Activated CD4-positive, alpha-beta T cell treated with anti-CD3 and anti-CD28 coated beads for 48 hours (primary cell): Measurements from ENCODE around the gene NKX1-1.
"Not testable (repeated sequence)": the region's sequence is repeated elsewhere in the genome, so short reads cannot be mapped to it uniquely, and the experiment has no call there.

Experiments used
- DNase-seq: peaks from one replicate; pipeline ENCODE4 v3.0.0-alpha.2; 2020

NKX1-1 gene

DNA sequence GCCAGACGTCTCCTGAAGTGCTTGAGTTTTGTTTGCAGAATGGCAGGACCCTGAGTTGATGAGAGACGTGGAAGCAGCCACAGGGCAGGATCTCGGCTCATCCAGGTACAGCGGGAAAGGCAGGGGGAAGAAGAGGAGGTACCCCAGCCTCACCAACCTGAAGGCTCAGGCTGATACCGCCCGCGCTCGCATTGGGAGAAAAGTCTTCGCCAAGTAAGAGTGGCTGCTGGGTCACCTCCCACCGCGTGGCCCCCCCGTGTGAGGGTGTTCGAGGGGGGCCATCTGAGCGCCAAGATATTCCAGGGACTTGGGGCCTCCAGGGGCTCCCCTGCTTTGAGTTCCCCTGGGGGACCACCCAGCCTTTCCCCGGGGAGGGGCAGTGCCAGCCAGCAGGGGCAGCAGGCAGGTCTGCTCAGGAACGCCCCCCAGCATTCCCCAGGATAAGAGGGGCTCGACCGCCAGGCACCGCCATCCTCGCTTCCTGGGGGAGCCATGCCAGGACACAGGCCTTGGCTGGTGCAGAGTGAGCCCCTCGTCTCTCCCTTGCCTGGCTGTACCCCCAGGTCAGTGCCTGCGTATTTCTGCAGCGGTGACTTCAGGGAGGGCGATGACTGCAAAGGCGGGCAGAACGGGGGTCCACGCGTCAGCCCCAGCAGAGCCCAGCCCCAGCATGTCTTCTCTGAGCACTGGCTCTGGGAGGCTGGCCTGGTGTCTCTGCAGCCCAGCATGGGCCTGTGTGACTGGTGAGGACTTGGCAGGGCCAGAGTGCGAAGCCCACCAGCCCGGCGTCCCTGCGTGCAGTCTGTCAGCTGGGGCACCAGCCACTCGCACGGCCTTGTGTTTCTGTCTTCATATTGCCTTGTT lies 22.3 kb downstream of the NKX1-1 start:
- no peak for DNase-seq

- no peak for DNase-seq
Observed at GRCh38 chr4:1382776-1383727, 23.2 kb downstream of the NKX1-1 start.

DNA sequence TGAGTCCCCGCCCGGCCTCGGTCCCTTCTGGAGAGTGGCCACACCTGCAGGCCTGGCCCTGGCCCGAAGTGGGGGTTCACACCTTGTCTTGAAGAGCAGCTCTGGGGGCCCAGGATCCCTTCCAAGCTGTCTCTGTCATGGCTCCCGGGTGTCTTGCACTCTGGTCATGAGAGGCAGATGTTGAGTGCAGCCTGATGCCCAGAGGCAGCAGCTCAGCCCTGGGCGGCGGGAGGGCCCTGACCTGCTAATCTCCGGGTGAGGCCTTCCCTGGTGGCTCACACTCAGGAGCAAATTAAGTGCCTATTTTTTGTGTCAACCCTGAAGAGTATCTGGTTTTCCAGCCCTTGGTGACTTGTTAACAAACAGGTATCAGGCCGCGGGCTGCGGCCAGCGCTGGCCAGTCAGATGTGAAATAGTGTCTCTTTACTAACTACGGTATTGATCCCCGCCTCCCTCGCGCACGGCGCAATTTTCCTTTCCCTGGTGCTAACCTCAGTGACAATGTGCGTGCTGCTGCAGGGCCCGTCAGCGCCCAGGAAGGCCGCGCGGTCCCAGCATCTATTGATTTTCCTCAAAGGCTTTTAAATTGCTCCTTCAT lies 24.2 kb downstream of the NKX1-1 start:
- DNase-seq: no peak

GRCh38 chr4:1381181-1381621 lies 25.0 kb downstream of the NKX1-1 start:
- DNase-seq: no peak

DNA sequence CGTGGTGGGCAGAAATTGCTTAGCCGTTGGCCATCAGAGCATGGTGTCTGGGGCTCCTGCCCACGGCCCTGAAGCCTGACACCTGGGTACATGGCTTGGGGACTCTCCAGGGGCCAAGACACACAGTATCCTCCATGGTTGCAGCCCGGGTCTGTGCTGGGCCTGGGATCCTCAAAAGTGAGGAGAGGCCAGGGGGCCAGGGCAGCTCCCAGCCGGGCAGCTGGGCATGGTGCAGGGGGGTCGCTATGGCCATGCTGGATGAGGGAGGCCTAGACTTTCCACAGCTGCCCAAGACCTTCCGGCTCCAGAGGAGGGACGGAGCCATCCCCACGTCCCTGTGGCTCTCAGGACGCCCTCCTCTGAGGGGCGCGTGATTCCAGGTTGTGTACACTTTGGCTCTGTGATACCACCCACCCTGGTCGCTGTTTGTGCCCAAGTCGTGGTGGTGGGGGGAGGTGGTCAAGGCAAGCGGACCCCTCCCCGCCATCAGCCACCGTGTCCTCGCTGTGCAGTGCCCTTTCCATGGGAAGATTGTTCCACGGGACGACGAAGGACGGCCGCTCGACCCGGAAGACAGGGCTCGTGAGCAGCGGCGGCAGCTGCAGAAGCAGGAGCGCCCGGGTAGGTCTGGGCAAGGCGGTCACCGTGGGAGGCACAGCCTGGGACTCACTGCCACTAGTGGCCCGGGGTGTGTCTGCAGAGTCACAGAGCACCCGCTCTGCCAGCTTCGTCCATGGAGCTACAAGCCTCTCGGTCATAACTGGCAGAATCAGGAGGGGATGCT lies 25.7 kb downstream of the NKX1-1 start:
- DNase-seq: no peak

- no peak for DNase-seq
Observed at GRCh38 chr4:1379801-1380331, 26.4 kb downstream of the NKX1-1 start.

GRCh38 chr4:1379351-1379781 lies 26.9 kb downstream of the NKX1-1 start:
- DNase-seq: no peak

DNA sequence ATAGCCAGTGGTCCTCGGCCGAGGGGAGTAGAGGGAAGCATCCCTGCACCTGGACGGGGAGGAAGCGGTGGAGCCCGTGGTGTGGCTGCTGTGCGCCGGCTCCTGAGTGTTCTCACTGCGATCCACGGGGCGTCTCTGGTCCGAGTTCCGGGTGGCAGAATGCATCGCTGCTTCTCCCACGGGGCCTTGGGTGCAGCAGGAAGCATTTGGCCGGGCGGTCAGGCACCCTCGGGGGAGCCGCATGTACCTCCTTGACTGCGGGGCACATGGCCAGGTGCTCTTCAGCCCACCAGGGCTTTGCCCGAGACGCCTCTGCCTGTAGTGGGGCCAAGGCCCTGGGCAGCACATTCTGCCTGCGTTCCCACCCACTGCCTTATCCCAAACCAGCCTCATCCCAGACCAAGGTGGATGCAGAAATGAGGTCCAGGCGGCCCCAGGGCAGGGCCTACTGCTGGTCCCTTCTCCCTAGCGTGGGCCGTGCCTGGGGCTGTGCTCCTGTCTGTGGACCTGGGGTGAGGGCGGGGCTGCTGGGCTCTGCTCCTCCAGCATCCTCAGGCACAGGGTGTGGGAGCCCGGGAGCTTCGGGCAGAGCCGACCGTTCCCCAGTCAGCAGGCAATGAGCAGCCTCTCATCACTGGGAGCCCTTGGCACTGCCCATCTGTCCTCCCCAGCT lies 27.5 kb downstream of the NKX1-1 start:
- no peak for DNase-seq

DNA sequence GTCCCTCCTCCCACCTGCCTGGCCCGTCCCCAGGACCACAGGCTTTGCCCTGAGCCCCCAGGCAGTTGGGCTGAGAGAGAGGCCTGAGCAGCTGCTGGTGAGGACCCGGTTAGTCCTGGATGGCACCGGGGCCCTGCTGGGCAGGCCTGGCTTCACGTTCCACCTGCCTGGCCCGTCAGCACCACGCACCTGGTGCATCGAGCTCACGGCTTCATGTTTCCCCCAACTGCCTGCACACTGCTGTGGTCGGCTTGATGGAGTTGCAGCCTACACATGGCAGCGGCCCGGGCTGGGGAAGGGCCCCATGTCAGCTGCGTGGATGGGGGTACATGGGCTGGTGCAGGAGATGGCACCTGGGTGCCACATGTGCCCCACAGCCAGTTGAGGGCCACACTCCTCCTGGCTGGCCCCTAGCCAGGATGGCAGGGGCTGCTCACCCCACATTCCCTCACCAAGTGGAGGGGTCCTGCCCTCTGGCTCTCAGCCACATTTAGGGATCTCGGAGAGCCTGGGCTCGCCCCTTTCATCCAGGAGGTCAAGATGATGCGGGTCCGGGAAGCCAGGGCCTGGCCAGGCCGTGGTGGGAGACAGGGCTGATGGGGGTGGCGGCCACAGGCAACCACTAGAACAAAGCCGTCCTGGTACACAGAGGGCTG lies 28.5 kb downstream of the NKX1-1 start:
- DNase-seq: no peak

DNA sequence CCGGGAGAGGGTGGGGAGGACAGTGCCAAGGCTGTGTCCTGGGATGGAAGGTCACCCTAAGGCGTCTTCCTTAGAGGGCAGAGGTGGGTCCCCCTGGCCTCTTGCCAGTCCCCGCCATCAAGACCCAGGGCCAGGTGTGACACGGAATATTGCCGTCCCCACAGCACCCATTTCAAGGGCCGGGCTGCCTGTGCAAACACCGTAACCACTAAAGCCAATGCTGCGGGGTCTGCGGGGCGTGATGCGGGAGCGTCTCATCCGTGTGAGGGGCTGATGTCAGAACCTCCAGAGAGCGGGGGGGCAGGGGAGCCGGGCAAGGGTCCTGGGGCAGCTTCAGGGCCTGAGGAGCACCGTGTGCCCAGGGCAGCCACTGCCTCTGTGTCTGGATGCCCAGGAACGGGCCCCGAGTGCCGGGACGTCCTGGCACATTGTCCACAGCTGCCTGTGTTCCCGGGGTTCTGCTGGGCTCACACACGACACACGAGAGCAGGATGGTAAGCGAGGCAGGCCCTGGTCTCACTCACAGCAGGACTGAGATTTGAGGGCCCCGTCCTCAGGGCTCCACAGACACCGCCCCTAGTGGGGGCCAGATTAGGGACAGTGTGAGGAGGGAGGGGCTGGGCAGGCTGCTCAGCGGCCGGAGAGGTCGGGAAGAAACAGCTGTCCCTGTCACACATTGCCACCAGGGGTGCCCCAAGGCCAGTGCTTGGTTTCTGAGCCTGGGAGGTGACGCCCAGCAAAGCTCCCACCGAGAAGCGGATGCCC lies 29.2 kb downstream of the NKX1-1 start:
- no peak for DNase-seq

DNA sequence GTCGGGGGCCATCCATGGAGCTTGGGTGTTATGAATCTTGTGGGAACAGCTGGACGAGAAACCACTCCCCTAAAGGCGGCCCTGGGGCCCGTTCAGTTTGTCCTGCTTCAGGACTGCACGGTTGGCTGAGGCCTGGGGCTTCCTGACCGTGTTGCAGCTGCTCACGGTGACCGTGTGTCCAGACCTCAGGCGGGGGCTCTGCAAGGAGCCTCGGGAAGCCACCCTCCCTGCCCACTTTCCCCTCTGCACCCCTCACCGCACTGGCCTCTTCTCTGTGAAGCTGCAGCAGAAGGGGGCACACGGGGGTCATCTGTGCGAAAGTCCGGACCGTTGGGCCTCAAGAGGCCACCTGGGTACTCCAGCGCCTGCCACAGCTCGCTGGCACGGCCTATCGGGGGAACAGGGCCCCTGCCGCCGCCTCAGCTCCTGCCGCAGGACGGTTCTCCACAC lies 29.8 kb downstream of the NKX1-1 start:
- no peak for DNase-seq

DNA sequence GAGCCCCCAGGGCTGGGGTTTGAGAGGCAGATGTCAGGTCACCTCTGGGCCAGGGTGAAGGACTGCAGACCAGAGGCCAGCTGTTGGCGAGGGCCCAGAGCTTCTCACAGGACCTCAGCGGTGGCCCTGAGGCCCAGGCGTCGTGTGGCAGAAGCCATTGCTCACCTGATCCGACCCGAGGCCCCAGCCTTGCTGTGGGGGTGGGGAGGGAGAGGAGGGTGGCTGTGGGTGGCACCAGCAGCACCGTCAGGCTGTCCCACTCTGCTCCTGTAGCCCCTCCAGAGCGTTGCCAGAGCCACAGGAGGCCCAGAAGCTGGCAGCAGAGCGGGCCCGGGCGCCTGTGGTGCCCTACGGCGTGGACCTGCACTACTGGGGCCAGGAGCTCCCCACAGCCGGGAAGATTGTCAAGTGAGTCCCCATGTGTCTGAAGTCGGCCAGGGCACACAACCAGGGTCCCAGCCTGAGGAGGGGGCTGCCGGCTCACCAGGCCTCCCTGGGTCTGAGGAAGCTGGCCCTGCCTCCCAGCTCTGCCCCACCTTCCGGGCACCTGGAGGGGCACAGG lies 30.4 kb downstream of the NKX1-1 start:
- DNase-seq: no peak

GRCh38 chr4:1375051-1375721 lies 31.1 kb downstream of the NKX1-1 start:
- DNase-seq: no peak

- DNase-seq: no peak
Observed at GRCh38 chr4:1374706-1375045, 31.6 kb downstream of the NKX1-1 start.

DNA sequence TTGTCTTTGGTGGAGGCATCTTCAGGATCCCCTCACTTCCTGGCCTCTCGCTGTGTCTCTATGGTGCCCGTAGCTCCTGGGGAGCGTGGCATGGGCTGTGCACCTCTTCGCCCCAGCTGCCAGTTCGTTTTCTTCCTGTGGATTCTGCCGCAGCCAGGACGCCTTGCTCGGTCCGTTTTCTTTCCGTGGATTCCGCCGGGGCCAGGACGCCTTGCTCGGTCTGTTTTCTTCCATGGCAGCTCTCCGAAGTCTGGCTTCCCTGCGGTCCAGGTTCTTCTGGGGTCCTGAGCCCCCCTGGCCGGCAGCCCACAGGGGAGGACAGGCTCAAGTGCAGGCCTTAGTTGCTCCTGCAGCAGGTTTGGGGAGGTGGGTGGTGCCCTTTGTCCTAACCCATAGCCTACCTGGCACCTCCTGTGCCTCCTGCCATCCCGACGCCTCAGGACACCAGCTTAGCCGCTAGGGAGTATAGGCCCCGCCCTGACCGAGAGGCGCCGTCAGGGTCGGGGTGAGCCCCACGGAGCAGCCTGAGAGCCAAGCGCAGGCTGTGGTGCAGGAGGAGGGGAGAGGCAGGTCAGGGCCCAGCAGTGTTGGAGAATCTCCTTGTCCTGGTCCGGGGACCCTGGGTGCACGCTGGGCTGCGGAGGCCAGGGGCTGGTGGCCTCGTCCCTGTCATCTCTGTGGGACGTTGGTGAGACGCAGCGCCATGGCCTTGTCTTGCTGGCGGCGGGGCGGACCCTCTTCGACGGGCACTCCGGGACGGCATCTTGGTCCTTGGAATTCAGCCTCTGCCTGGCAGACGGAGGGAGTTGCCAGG lies 32.1 kb downstream of the NKX1-1 start:
- DNase-seq: no peak

DNA sequence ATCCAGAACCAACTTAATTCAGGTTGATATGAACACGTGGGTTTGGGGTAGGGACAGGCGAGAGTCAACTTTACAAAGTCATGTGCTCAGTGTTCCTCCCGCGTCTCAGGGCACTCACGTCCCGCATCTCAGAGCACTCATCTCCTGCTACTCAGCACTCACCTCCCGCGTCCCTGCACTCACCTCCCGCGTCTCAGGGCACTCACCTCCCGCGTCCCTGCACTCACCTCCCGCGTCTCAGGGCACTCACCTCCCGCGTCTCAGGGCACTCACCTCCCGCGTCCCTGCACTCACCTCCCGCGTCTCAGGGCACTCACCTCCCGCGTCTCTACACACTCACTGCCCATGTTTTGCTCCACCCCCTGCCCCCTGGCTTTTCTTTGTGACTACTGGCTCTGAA lies 33.7 kb downstream of the NKX1-1 start:
- DNase-seq: not testable (repeated sequence)

GRCh38 chr4:1371176-1372165 lies 34.8 kb downstream of the NKX1-1 start:
- DNase-seq: no peak
